ENCODE measurements around the gene AGPAT1. TPM values are rescaled to one million over a fixed set of nuclear protein-coding genes. Genes with fewer than 3 reads are reported as not detected.

AGPAT1 gene
- total and polyA plus RNA-seq, 2 of the 13 experiments (the other 11 are each of a cell fraction or from before 2014, with no cell fraction given), result 51.3 to 139 TPM

- TF ChIP-seq SNAPC4 (CRISPR knock-in tag; IDR thresholded peaks at IDR 0.05), result 0 out of 2 replicates have a peak, but pooled peaks have one; percentile 85
- TF ChIP-seq, protein P1, sequence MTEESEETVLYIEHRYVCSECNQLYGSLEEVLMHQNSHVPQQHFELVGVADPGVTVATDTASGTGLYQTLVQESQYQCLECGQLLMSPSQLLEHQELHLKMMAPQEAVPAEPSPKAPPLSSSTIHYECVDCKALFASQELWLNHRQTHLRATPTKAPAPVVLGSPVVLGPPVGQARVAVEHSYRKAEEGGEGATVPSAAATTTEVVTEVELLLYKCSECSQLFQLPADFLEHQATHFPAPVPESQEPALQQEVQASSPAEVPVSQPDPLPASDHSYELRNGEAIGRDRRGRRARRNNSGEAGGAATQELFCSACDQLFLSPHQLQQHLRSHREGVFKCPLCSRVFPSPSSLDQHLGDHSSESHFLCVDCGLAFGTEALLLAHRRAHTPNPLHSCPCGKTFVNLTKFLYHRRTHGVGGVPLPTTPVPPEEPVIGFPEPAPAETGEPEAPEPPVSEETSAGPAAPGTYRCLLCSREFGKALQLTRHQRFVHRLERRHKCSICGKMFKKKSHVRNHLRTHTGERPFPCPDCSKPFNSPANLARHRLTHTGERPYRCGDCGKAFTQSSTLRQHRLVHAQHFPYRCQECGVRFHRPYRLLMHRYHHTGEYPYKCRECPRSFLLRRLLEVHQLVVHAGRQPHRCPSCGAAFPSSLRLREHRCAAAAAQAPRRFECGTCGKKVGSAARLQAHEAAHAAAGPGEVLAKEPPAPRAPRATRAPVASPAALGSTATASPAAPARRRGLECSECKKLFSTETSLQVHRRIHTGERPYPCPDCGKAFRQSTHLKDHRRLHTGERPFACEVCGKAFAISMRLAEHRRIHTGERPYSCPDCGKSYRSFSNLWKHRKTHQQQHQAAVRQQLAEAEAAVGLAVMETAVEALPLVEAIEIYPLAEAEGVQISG (CRISPR knock-in tag; IDR thresholded peaks at IDR 0.05), result peak; percentile 44
- TF ChIP-seq HMGXB4 (CRISPR knock-in tag; IDR thresholded peaks at IDR 0.05; ENCODE audit: borderline replicate concordance in 1 of 2, low read depth in 1 of 2), result peak; percentile 11 to 75; a peak in 2 of 4 replicates
- no peak for TF ChIP-seq PRDM4 (CRISPR knock-in tag; IDR thresholded peaks at IDR 0.05; ENCODE audit: borderline replicate concordance)
- no peak for TF ChIP-seq MEIS1 (CRISPR knock-in tag; IDR thresholded peaks at IDR 0.05; ENCODE audit: borderline replicate concordance)
- TF ChIP-seq NFE2L1 (CRISPR knock-in tag; IDR thresholded peaks at IDR 0.05; ENCODE audit: borderline replicate concordance), result no peak
- peak; percentile 41; the same call in 1 of the 2 replicates for TF ChIP-seq MYC (CRISPR knock-in tag; IDR thresholded peaks at IDR 0.05; ENCODE audit: borderline replicate concordance)
- peak; percentile 84; the same call in 1 of the 2 replicates for TF ChIP-seq ZBTB7A (CRISPR knock-in tag; IDR thresholded peaks at IDR 0.05)
- peak; percentile 73; the same call in 1 of the 2 replicates for TF ChIP-seq MIER3 (CRISPR knock-in tag; IDR thresholded peaks at IDR 0.05; ENCODE audit: borderline replicate concordance)
- peak; percentile 69; the same call in 1 of the 2 replicates for TF ChIP-seq KDM5B (CRISPR knock-in tag; IDR thresholded peaks at IDR 0.05; ENCODE audit: borderline replicate concordance)
- no peak for TF ChIP-seq ZNF572 (CRISPR knock-in tag; IDR thresholded peaks at IDR 0.05)
- peak; percentile 86 for TF ChIP-seq ZKSCAN5 (CRISPR knock-in tag; IDR thresholded peaks at IDR 0.05)
- TF ChIP-seq, protein P2, sequence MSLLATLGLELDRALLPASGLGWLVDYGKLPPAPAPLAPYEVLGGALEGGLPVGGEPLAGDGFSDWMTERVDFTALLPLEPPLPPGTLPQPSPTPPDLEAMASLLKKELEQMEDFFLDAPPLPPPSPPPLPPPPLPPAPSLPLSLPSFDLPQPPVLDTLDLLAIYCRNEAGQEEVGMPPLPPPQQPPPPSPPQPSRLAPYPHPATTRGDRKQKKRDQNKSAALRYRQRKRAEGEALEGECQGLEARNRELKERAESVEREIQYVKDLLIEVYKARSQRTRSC (CRISPR knock-in tag; IDR thresholded peaks at IDR 0.05; ENCODE audit: low read depth), result no peak
These were observed 14.4 kb upstream of the AGPAT1 start, which contains the start of gene PBX2 (continued) for GRCh38 chr6:32190054-32190851.
